OCI-M1 (cell line): ENCODE data around the gene TMPO.
"Not testable (repeated sequence)": the region's sequence is repeated elsewhere in the genome, so short reads cannot be mapped to it uniquely, and the experiment has no call there.

Experiments used
- DNase-seq: peaks from one replicate; lab custom pipeline; 2025; lab: John Stamatoyannopoulos, UW

Gene TMPO

DNA sequence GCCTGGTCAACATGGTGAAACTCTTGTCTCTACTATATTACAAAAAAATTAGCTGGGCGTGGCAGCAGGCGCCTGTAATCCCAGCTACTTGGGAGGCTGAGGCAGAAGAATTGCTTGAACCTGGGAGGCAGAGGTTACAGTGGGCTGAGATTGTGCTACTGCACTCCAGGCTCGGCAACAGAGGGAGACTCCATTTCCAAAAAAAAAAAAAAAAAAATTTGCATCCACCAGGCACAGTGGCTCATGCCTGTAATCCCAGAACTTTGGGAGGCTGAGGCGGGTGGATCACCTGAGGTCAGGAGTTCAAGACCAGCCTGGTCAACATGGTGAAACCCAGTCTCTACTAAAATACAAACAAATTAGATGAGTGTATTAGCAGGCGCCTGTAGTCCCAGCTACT lies 3.6 kb upstream of the TMPO start:
- not testable (repeated sequence) for DNase-seq

DNA sequence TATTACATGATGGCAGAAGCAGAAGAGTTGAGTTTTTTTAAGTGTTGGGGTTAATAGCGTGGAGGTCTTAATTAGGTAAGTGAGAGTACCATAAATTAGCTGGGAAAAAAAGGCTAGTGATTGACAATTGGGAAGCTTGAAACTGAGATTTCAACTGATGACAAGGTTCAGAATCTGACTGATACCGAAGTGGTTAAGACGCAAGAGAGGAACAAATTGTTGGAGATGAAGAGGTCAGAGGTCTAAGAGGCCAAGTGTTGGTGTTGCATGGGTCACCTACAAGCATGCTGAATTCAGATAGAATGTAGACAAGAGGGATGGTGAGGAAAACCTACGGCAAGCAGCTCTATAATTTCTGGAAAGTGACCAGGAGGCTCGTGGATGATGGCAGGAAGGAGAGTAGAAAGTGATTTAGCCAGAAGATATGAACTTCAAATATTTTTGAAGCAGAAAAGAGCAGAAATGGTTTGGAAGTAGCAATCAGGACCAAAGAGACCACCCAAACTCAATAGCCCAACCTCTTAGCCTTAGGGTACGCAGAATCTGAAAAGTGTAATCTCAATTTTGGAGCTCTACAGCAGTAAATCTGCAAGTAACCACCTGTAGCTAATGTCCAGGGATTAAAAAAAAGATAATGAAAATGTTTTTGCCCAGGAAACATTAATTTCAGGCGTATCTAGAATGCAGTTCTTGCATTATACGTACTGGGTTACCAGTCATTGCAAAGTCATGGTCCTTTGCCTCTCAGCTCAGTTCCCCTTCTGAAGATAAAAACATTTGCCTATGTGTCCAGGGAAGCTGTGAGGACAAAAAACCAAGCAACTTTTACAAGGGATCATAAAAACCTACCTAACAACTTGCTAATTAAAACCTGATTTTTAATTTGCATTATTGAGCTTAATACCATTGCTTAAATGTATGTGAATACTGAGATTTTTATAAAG lies 1.7 kb upstream of the TMPO start:
- peak; percentile 78 for DNase-seq

DNA sequence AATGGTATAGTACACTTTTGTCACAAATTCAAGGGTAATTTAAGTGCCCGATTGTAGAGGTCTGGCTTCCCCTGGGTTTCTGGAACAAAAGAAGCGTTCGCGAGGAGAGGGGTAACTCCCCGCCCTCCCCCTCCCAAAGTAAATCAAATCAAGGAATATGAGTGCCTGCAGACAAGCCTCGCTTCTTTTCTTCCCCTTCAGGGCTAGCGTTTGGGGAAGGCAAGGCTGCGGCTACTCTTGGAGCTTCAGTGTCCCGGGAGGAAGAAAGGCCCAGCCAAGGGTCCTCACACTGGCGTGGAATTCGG lies 456 bp upstream of the TMPO start:
- DNase-seq, result peak; percentile 71

DNA sequence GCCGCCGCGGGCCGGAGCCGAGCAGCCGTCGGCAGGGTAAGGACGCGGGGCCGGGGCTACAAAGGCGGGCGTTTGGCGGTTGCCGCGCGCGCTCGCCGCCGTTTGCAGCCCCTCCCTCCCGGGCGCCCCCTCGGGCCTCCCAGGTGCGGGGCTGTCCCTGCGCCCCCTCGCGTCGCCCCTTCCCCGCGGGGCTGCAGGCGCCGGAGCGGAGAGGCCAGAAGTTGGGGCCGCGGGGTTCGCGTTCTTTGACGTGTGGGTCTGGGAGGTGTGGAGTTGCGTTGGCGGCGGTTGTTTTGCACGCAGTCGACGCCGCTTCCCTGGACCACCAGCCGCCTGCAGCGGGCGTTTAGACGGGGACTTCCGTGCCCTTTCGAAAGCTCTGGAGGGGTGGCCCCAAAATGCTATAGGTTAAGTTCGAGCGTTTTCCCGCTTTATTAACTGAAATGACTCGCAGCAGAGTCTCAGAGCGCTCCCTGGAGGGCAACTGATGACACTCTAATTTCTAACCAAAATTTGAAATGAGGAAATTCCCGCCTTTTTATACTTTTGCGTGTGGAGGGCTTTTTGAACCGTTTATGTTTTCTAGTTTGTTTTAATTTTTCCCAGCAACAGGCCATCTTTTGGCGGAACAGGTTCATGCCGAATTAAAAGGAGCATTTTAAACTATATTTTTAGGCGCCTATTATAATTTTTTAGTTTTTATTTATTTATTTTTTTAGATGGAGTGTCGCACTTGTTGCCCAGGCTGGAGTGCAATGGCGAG lies 902 bp downstream of the TMPO start:
- peak; percentile 96 for DNase-seq

DNA sequence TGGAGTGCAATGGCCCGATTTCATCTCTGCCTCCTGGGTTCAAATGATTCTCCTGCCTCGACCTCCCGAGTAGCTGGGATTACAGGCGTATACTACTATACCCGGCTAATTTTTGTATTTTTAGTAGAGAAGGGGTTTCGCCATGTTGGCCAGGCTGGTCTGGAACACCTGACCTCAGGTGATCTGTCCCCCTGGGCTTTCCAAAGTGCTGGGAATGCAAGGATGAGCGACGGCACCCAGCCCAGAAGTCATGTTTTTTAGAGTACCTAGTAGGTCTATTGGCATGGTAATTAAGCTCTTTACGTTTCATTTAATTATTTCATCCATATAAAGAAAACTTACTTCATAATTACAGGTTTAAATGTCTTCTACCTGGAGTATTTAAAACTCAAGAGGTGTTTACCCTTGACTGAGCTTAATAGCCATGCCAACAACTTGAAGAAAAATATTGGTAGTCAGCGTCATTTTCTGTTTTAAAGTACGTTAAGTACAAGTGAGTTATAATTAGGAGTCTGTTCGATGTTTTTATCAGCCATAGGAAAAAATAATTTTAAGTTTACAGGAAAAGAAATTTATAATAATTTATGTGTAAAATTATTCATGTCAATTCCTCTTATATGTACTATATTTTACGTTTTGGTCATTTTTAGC lies 4.0 kb downstream of the TMPO start:
- no peak for DNase-seq

DNA sequence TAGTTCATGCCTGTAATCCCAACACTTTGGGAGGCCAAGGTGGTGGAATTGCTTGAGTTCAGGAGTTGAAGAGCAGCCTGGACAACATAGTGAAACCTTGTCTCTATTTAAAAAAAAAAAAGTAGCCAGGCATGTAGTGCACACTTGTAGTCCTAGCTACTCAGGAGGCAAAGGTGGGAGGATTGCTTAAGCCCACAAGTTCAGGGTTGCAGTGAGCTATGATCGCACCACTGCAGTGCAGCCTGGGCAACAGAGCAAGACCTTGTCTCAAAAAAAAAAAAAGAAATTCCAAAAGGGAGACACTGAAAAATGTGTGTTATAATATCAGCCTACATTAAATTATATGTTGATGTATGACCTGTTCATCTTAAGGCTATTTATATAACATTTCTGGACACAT lies 14.7 kb downstream of the TMPO start:
- DNase-seq, result no peak

DNA sequence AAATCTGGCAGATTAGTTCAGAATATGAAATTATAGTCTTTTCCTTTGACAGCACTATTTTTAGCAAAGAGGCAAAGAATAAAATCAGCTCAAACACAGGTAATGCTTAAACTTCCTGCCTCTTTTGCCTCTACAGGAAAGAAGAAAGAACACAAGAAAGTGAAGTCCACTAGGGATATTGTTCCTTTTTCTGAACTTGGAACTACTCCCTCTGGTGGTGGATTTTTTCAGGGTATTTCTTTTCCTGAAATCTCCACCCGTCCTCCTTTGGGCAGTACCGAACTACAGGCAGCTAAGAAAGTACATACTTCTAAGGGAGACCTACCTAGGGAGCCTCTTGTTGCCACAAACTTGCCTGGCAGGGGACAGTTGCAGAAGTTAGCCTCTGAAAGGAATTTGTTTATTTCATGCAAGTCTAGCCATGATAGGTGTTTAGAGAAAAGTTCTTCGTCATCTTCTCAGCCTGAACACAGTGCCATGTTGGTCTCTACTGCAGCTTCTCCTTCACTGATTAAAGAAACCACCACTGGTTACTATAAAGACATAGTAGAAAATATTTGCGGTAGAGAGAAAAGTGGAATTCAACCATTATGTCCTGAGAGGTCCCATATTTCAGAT lies 17.4 kb downstream of the TMPO start:
- peak; percentile 88 for DNase-seq

DNA sequence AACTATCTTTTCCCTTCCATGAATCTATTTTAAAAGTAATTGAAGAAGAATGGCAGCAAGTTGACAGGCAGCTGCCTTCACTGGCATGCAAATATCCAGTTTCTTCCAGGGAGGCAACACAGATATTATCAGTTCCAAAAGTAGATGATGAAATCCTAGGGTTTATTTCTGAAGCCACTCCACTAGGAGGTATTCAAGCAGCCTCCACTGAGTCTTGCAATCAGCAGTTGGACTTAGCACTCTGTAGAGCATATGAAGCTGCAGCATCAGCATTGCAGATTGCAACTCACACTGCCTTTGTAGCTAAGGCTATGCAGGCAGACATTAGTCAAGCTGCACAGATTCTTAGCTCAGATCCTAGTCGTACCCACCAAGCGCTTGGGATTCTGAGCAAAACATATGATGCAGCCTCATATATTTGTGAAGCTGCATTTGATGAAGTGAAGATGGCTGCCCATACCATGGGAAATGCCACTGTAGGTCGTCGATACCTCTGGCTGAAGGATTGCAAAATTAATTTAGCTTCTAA lies 18.4 kb downstream of the TMPO start:
- DNase-seq, result peak; percentile 75

DNA sequence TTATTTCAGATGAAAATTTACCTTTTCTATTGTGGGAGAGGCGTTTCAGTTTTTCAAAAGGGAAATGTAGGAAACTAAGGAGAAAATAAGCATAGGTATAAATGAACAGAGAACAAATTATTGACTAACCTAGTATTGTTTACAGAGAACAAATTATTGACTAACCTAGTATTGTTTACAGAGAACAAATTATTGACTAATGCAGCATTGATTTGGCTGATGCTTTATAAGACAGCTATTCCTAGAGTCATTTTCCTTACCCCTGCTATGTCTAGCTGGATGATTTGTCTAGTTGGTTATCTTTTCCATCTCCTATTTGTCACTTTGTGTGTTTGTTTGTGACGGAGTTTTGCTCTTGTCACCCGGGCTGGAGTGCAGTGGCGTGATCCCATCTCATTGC lies 22.6 kb downstream of the TMPO start:
- no peak for DNase-seq

DNA sequence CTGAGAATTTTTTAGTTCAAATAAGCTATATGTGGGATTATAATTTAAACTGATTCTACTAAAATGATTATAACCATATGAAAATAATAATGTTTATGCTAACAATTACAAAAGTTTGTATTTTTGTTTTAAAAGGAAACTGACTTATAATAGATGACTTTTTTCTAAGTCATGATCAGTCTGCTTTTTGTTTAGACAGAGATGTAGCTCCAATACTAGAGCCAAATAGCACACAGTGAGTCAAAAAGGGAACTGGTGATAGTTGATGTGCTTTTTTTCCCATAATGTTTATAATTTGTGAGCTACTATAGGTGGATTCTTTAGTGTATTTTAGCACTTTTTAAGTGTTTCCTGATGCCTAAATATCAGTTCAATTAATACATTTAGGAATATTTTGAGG lies 28.3 kb downstream of the TMPO start:
- DNase-seq, result no peak

DNA sequence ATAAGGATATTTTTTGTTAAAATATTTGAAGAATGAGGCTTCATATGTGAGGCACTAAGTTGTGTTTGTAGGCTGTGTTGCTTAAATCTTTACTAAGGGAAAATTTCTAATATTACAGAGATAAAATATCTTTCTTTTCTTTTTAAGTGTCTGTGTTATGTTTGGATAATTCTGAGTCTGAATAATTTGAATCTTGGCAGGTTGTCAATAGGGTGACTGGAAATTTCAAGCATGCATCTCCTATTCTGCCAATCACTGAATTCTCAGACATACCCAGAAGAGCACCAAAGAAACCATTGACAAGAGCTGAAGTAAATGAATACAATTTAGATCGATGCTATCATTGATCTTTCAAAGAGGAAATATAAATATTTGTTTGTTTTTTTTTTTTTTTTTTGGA lies 29.4 kb downstream of the TMPO start:
- DNase-seq, result no peak

DNA sequence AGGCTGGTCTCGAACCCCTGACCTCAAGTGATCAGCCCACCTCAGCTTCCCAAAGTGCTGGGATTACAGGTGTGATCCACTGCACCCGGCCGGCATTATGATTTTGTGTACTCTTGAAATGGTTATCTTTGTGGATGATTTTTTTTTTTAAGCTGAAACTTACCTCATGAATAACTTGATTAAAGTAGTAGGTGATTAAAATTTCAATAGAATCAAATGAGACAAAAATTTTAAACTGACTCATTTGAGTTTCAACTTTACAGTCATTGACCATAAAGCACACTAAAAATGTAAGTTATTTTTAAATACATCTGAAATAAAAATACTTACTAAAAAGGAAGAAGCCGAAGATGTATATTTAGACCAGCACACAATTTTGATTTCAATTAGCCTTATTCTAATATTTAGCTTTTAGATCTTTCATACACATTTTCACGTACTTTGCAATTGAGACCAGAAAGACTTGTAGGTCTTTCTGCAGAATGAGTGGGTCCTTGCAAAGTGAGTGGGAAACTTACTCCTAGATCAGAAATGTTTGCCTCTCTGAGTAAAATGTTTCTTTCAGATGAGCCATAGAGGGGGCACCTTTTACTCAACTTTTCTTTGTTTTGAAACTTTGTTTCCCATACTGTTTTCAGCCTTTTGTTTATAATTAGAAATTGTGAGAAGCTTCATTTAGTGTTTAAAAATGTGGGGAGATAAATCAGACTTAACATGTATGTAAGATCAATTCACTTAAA lies 34.2 kb downstream of the TMPO start:
- no peak for DNase-seq

DNA sequence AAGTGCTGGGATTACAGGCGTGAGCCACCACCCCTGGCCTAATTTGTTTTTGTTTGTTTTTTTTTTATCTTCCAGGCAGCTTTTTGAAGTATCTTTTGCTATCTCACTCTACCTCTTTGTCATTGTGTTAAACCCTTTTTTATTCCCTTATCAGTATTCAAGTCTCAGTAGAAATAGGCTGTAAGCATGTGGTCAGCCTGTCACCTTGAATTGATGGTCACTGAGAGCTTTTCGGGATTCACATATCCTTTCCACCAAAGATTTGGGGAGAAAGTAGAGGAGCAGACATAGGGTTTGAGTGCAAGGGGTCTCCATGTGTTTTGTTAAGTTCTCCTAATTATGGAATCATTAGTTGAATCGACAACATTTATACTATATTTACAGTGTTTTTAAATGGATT lies 36.4 kb downstream of the TMPO start:
- DNase-seq, result no peak

DNA sequence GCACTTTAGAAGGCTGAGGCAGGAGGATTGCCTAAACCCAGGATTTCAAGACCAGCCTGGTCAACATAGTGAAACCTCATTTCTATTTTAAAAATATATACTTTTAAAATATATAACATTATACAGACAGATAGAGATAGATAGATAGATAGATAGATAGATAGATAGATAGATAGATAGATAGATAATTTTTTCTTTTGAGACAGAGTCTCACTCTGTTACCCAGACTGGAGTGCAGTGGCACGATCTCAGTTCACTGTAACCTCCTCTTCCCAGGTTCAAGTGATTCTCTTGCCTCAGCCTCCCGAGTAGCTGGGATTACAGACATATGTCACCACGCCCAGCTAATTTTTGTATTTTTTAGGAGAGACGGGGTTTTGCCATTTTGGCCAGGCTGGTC lies 42.7 kb downstream of the TMPO start:
- DNase-seq, result not testable (repeated sequence)

DNA sequence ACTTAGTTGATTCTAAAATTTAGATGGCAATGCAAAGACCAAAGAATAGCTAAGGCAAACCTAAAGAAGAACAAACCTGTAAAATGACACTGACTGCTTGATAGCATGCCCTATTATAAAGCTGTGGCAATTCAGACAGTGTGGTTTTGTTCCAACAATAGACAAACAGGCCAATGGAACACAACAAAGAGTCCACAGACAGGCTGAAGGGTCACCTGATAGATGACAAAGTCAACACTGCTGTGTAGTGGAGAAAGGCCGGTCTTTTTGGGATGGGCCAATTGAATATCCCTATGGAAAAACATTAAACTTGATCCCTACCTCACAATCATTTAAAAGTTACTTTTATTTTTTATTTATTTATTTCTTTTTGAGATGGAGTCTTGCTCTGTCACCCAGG lies 44.3 kb downstream of the TMPO start:
- DNase-seq, result no peak

DNA sequence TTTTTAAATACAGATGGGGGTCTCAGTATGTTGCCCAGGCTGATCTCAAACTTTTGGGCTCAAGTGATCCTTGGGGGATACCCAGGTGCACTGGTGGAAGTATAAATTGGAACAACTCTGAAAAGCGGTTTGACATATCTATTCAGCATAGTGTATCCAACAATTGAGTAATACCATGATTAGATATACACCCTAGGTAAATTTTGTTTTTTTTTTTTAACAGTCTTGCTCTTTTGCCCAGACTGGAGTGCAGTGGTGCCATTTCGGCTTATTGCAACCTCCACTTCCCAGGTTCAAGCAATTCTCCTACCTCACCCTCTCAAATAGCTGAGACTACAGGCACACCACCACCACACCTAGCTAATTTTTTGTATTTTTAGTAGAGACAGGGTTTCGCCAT lies 46.5 kb downstream of the TMPO start:
- no peak for DNase-seq

DNA sequence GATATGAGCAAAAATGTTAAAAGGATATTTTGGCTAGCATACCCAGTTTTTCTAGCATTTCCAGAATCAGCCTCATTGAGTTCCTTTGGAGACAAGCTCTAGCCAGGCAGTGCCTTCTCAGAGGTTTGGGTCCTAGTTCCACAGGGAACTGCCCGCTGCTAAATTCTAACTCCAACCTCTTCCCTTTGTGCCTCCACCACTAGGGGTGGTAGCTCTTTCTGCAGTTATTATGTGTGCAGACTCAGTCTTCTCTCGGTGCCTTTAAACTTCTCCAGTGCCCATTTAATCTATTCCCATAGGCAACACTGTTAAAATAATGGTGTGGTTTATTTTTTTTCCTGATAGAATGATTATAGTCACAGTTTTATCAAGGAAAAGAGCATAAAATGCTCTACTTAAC lies 56.6 kb downstream of the TMPO start:
- DNase-seq, result peak; percentile 29

DNA sequence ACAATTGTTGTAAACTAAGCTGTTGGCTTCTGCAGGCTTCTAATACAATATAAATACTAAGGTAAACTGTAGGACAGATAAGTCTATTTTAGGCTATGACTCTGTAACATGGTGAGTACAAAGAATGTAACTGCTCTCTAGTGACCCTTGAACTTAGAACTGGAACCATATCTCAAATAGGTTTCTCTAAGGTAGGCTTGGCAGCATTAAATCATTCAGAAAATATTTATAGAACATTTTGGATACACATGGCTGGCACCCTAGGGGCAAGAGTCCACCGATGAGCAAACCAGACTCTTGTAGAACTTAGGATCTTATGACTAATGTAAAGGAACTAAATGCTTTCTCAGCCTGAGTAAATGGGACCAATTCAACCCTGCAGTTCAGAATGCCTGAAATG lies 58.7 kb downstream of the TMPO start:
- DNase-seq, result no peak

DNA sequence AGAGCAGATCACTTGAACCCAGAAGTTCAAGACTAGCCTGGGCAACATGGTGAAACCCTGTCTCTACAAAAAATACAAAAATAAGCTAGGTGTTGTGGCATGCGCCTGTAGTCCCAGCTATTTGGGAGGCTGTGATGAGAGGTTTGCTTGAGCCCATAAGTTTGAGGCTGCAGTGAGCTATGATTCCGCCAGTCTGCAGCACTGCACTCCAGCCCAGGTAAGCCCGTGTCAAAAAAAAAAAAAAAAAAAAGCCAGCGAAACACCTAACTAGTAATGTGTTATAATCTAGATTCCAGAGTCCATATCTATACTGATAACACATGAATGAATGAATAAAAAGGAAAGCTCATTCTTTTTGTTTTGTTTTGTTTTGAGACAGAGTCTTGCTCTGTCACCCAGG lies 59.6 kb downstream of the TMPO start:
- DNase-seq, result no peak

DNA sequence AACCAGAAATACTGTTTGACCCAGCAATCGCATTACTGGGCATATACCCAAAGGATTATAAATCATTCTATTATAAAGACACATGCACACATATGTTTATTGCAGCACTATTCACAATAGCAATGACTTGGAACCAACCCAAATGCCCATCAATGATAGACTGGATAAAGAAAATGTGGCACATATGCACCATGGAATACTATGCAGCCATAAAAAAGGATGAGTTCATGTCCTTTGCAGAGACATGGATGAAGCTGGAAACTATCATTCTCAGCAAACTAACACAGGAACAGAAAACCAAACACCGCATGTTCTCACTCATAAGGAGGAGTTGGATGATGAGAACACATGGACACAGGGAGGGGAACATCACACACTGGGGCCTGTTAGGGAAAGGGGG lies 61.4 kb downstream of the TMPO start:
- DNase-seq, result not testable (repeated sequence)

DNA sequence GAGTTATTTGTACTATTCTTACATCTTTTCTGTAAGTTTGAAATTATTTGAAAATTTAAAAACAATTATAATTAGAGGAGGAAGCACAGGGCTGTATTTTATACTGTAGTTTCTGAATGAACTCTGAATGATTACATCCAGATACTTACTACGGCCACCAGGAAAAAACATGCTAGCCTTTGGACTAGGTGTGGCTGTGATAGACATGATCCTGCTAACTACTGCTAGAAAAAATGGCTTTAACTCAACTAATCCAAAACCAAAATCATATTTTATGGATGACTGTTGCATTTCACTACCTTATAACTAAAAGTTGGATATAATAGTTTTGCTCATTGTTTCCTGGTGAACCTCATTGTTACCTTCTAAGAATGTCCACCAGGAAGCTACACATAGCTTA lies 63.0 kb downstream of the TMPO start:
- no peak for DNase-seq

DNA sequence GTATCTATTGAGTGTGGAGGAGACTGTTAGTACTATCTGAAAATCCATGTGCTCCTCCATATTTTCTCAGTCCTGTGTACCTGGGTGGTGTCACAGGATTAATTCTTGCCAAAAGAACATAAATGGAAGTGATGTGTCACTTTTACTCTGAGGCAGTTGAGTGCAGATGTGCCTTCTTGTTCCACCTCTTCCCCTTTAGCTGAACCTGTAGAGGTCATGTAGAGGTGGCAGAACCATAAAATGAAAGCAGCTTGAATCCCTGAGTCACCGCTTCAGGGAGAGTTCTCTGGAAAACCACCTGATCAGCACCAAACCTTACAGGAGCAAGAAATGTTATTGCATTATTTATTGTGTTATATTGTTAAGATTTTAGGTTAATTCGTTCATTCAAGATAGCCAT lies 63.4 kb downstream of the TMPO start:
- DNase-seq, result peak; percentile 55
